WERI-Rb-1 (cell line): ENCODE measurements around the gene MMRN1.

Experiments
- DNase-seq: peaks from one replicate; pipeline ENCODE4 v3.0.0-alpha.2; 2020
- H3K27ac ChIP-seq: fragments of 250-450 bp; sonication (Bioruptor Pico); 2 replicates; pipeline ENCODE4 v1.5.1; 2020; ENCODE audit warnings: mild to moderate bottlenecking, moderate library complexity
- H3K27me3 ChIP-seq: fragments of 250-450 bp; sonication (Bioruptor Pico); 2 replicates; pipeline ENCODE4 v1.5.1; 2021; ENCODE audit warnings: mild to moderate bottlenecking, low read depth, moderate library complexity; ENCODE audit not compliant: insufficient read depth, severe bottlenecking
- H3K36me3 ChIP-seq: fragments of 250-450 bp; sonication (Bioruptor Pico); 2 replicates; pipeline ENCODE4 v1.5.1; 2020; ENCODE audit warnings: mild to moderate bottlenecking, moderate library complexity
- H3K4me3 ChIP-seq: 2 replicates; pipeline ENCODE4 v1.5.1; 2011; ENCODE audit warnings: low read depth, mild to moderate bottlenecking, control low read depth, low read length
- H3K9me3 ChIP-seq: fragments of 250-450 bp; sonication (Bioruptor Pico); 2 replicates; pipeline ENCODE4 v1.5.1; 2021; ENCODE audit warnings: mild to moderate bottlenecking, moderate library complexity; ENCODE audit not compliant: severe bottlenecking
- TF ChIP-seq, protein P1 (sequence below): IDR thresholded peaks from 2 replicates; pipeline ENCODE4 v1.5.1; 2011; ENCODE audit warnings: low read depth, mild to moderate bottlenecking, control low read depth, inconsistent platforms, low read length

The MMRN1 gene

GRCh38 chr4:89939546-89939945, 44.9 kb downstream of the MMRN1 start:
- TF ChIP-seq, protein P1, sequence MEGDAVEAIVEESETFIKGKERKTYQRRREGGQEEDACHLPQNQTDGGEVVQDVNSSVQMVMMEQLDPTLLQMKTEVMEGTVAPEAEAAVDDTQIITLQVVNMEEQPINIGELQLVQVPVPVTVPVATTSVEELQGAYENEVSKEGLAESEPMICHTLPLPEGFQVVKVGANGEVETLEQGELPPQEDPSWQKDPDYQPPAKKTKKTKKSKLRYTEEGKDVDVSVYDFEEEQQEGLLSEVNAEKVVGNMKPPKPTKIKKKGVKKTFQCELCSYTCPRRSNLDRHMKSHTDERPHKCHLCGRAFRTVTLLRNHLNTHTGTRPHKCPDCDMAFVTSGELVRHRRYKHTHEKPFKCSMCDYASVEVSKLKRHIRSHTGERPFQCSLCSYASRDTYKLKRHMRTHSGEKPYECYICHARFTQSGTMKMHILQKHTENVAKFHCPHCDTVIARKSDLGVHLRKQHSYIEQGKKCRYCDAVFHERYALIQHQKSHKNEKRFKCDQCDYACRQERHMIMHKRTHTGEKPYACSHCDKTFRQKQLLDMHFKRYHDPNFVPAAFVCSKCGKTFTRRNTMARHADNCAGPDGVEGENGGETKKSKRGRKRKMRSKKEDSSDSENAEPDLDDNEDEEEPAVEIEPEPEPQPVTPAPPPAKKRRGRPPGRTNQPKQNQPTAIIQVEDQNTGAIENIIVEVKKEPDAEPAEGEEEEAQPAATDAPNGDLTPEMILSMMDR = no peak
- no peaks in the 10 kb centered on the region for H3K36me3 ChIP-seq
- no peak overlapping the region for H3K27ac ChIP-seq
- no peaks in the 10 kb centered on the region for H3K9me3 ChIP-seq
- no peaks in the 10 kb centered on the region for H3K27me3 ChIP-seq
- H3K4me3 ChIP-seq = no peak overlapping the region
- no peak for DNase-seq

DNA sequence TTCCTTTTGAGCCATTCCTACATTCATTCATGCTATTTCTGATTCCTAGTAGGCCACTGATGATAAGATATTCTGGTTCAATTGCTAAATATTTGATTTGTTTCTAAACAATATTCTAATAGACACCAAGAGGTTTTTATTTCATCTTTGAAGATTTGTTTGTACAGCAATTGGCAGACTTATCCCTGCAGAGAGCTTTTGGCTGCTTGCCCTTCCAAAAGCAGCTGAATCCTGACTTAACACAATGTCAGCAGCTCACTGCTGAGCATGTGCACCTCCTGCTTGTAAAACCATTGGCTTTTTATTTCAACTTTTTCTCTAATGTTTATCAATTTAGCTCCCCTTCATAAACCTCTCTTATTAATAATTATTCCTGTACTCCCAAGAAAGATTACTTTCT, 45.3 kb downstream of the MMRN1 start:
- no peaks in the 10 kb centered on the region for H3K9me3 ChIP-seq
- no peak overlapping the region for H3K27ac ChIP-seq
- DNase-seq = no peak
- TF ChIP-seq, protein P1 = no peak
- H3K27me3 ChIP-seq = no peaks in the 10 kb centered on the region
- H3K36me3 ChIP-seq = no peaks in the 10 kb centered on the region
- no peak overlapping the region for H3K4me3 ChIP-seq

GRCh38 chr4:89942811-89943210, 48.2 kb downstream of the MMRN1 start:
- Histone ChIP-seq H3K27ac (no peak overlapping the region), H3K27me3 (no peaks in the 10 kb centered on the region)
- TF ChIP-seq, protein P1 = no peak

GRCh38 chr4:89949782-89950387, 55.2 kb downstream of the MMRN1 start:
- no peak overlapping the region for H3K27ac ChIP-seq
- H3K36me3 ChIP-seq = no peaks in the 10 kb centered on the region
- no peak for DNase-seq
- H3K4me3 ChIP-seq = no peak overlapping the region
- H3K9me3 ChIP-seq = no peaks in the 10 kb centered on the region
- no peaks in the 10 kb centered on the region for H3K27me3 ChIP-seq
- TF ChIP-seq, protein P1 = peak; percentile 36

More at GRCh38 chr4:89942811-89943210, 48.2 kb downstream of the MMRN1 start:
- no peaks in the 10 kb centered on the region for H3K36me3 ChIP-seq
- H3K4me3 ChIP-seq = no peak overlapping the region
- no peak for DNase-seq
- no peaks in the 10 kb centered on the region for H3K9me3 ChIP-seq

DNA sequence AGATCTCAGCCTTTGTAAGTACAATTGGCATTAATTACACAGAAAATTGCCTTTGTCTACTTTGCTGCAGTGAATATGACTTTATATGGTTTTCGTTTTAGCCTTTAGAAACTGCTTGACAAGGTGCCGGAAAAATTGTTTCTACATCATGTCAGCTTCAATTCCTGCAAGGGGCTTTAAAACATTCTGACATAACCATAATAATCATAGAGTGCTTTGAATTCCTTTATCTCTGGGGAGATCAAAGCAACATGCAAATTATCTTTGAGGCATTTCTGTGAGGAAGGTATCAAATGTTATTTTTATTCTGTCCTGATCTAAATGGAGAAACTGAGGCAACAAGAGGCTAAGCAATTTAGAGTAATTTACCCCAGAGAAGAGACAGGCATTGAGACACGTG, 57.8 kb downstream of the MMRN1 start:
- DNase-seq = no peak
- H3K27me3 ChIP-seq = no peaks in the 10 kb centered on the region
- no peak overlapping the region for H3K4me3 ChIP-seq
- TF ChIP-seq, protein P1 = no peak
- no peaks in the 10 kb centered on the region for H3K9me3 ChIP-seq
- no peak overlapping the region for H3K27ac ChIP-seq
- H3K36me3 ChIP-seq = no peaks in the 10 kb centered on the region
